ENCODE measurements around the gene ARIH2.

ARIH2 gene

GRCh38 chr3:49020330-49021212, 101.9 kb downstream of the ARIH2 start:
- no peak for DNase-seq

GRCh38 chr3:49021213-49021812, 102.7 kb downstream of the ARIH2 start:
- peak; percentile 97 for DNase-seq

GRCh38 chr3:49021813-49022687, 103.4 kb downstream of the ARIH2 start, which contains the start of gene NDUFAF3:
Gene NDUFAF3 (plus strand): TSS chr3:49022121. CDS start chr3:49022145, 24 bp downstream.
- DNase-seq: peak; percentile 81

DNA sequence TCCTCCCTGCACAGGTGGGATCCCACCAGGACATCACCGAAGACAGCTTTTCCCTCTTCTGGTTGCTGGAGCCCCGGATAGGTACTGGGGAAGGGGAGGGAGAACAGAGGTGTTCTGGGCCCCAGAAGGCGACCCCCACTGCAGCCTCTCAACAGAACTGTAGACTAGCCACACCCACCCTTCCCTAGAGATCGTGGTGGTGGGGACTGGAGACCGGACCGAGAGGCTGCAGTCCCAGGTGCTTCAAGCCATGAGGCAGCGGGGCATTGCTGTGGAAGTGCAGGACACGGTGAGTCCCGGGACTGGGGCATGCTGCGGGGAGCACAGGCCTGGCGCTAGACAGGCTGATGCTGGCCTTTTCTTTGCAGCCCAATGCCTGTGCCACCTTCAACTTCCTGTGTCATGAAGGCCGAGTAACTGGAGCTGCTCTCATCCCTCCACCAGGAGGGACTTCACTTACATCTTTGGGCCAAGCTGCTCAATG, 104.1 kb downstream of the ARIH2 start:
- DNase-seq: no peak

DNA sequence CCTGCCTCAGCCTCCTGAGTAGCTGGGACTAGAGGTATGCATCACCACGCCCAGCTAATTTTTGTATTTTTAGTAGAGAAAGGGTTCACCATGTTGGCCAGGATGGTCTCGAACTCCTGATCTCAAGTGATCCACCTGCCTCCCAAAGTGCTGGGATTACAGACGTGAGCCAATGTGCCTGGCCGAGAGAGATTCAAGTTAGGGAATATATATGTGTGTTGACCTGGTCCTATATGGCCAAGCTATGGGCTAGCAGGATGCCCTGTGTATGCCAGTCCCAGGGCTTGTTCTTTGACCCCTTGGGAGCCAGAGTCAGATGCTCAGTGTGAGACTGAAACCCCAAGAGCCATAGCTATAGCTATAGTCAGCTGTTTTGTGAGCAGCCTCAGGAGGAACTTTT, 105.1 kb downstream of the ARIH2 start:
- no peak for DNase-seq

GRCh38 chr3:49024449-49024848, 105.8 kb downstream of the ARIH2 start:
- no peak for DNase-seq

- DNase-seq: no peak
Observed at GRCh38 chr3:49025005-49025792, 106.6 kb downstream of the ARIH2 start.

GRCh38 chr3:49025793-49026520, 107.3 kb downstream of the ARIH2 start:
- no peak for DNase-seq

DNA sequence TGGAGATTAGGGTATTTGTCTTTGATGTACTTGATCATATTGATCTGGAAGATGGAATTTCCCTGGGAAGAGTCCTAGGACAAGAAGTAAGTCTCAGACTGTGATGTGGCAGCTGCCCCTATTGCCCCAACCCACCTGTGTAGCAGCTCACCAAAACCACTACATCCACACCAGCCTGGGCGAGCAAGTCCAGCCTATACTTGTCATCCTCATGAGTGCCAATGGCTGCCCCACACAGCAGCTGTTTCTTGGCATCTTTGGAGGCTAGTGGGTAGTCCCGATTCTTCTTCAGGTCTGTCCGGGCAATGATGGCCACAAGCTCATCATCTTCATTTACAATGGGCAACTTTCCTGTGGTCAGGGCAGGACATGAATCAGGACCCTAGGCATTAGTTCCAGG, 107.9 kb downstream of the ARIH2 start:
- no peak for DNase-seq

GRCh38 chr3:49027634-49028033, 109.0 kb downstream of the ARIH2 start:
- no peak for DNase-seq

DNA sequence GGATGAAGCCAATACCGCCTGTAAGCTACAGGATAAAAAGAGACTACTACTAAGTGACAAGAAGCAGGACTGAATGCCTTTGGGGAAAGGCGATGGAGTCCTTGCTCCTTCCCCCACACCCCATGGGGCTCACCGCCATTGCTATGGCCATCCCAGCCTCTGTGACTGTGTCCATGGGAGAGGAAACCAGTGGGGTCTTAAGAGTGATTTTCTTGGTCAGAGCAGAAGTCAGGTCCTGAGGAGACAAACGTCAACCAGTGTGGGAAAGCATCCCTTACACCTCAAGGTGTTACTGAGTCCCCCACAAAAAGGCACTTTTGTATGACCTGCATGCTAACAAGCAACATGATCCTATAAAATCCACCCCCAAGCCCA, 109.6 kb downstream of the ARIH2 start:
- no peak for DNase-seq

DNA sequence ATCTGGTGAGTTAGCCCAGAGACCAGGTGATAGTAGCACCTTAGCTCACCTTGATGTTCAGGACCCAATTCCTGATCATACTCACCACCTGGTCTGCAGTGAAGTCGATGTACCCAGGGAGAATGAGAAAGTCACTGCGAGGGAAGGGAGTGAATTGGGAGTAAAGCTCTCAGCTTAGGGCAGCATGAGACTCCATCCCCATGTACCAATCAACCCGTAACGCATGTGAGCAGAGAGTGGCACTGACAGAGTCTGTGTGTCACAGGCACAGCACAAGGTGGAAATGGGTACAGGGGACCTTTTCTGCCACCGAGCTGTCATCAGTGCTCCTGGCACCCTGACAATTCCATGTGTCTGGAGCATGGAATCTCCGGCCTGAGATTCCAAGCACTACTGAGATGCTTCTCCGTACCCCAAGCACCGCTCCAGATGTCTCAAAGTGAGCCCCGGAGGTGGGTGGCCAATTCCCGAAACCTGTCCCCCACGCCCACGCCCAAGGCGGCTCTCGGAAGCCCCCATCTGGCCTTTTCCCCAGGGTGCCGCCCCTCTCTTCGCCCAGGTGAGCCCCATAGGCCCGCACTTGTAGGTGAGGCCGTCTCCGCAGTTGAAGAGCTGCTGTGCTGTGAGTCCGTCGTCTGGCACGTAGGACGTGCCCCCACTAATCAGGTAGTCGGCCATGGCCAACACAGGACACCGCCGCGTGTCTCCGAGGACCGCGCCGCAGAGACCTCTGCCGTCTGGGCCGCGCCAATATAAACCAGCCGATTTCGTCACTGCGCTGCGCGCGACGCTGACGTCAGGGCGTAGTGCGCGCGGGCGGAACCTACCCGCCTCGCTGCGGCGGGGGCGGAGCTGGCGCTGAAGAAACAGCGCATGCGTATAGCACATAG, 110.3 kb downstream of the ARIH2 start, which contains the start of gene IMPDH2:
Gene IMPDH2 (minus strand): TSS at position 726 of the 890 bp plus-strand sequence. CDS start 48 bp downstream, at position 678.
- peak; percentile 90 for DNase-seq

DNA sequence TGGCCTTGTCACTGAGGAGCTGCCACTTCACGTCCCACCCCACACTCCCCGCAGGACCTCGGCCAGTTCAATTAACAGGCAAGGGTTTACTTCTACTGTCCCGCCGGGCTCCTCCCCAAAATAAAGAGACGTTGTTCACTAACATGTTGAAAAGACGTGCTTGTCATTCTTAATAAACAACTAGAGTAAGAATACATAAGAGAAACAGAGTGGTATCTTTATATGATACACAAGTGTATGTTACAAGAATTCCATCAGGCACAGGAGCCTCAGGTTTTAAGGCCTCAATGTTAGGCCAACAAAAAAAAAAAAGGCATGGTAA, 110.9 kb downstream of the ARIH2 start:
- DNase-seq: no peak

DNA sequence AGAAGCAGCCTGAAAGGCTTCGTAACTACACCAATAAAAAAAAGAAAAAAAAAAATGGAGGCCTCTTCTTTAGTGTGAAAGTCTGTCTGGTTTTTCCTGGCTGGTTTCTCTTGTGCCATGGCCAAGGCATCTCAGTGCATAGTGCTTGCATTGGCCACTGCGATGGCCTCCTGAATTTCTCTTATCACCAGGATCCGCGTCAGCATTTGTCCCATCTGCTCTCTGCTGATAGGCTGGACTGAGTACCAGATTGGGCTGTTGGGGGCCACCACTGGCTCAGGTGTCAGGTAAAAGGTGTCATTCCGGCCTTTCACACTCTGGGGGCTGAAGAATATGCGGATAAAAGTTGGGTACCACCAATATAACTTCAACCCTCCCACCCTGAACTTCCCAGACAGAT, 111.7 kb downstream of the ARIH2 start:
- no peak for DNase-seq

DNA sequence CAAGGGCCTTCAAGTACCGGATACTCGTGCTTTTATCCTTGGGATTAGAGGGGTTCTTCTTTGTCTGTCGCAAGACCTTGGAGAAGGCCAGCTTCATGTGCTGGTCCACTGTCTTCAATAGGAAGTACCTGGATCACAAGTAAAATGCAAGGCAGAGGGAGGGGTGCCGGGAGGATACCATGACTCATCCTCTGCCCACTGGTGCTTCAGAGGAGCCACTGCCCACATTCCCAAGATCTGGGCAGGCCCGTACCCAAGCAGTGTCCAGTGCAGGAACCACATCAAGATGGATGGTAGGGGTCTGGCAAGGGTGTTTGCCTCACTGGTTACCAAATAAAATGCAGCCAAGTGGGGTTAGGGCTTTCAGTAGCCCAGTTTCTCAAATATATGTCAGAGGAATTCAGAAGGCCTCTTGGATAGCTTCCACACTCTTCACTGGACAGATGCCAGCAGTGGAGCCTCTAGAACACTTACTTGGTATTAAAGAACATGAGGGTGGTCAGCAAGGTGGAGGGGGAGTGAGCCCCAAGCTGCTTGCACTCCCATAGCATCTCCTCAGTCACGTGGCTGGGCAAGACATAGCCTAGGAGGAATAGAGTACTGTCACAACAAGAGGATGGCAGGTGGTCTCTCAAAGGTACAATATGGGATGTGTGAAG, 114.1 kb downstream of the ARIH2 start:
- DNase-seq: no peak

DNA sequence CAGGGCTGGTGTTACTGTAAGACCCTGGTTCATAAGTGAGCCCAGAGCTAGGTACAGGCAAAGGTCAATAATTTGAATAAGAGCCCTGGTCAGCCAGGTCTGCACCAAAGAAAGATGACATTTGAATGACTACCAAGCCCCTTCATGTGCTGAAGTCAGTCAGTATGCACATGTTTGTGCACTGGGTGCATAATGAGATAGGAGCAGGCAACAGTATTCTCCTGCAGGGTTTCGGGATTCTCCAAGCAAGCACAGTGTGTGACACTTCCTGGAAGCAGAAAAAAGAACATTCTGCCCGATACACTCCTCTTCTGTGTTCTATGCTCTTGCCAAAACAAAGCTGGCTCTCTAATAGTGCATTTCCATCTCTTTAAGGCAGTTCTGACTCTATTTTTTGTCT, 116.0 kb downstream of the ARIH2 start:
- no peak for DNase-seq

- DNase-seq: no peak
Observed at GRCh38 chr3:49035281-49035680, 116.6 kb downstream of the ARIH2 start.

All from effector CD8-positive, alpha-beta T cell (primary cell).